ENCODE data around the gene OAF. TPM values are rescaled to one million over a fixed set of nuclear protein-coding genes. Genes with fewer than 3 reads are reported as not detected.
A peak's percentile ranks its signal among the peaks of the same experiment; 100 is the strongest.

OAF gene
- total and polyA plus RNA-seq, 9 of the 15 experiments (the other 6 are each of a cell fraction or from before 2014, with no cell fraction given), result 1.1 to 21.6 (median 7.5) TPM

- peak; percentile 60; the same call in 1 of the 2 replicates for TF ChIP-seq REST (IDR thresholded peaks at IDR 0.05; ENCODE audit: borderline replicate concordance)
- no peak for TF ChIP-seq REST (CRISPR knock-in tag; IDR thresholded peaks at IDR 0.05; ENCODE audit: low read depth)
- peak; percentile 31; the same call in 1 of the 2 replicates for TF ChIP-seq DEAF1 (CRISPR knock-in tag; IDR thresholded peaks at IDR 0.05)
- TF ChIP-seq ZFP36 (IDR thresholded peaks at IDR 0.05; ENCODE audit: low read depth, low read length, partially characterized antibody), result peak; percentile 40
- TF ChIP-seq, protein P1, sequence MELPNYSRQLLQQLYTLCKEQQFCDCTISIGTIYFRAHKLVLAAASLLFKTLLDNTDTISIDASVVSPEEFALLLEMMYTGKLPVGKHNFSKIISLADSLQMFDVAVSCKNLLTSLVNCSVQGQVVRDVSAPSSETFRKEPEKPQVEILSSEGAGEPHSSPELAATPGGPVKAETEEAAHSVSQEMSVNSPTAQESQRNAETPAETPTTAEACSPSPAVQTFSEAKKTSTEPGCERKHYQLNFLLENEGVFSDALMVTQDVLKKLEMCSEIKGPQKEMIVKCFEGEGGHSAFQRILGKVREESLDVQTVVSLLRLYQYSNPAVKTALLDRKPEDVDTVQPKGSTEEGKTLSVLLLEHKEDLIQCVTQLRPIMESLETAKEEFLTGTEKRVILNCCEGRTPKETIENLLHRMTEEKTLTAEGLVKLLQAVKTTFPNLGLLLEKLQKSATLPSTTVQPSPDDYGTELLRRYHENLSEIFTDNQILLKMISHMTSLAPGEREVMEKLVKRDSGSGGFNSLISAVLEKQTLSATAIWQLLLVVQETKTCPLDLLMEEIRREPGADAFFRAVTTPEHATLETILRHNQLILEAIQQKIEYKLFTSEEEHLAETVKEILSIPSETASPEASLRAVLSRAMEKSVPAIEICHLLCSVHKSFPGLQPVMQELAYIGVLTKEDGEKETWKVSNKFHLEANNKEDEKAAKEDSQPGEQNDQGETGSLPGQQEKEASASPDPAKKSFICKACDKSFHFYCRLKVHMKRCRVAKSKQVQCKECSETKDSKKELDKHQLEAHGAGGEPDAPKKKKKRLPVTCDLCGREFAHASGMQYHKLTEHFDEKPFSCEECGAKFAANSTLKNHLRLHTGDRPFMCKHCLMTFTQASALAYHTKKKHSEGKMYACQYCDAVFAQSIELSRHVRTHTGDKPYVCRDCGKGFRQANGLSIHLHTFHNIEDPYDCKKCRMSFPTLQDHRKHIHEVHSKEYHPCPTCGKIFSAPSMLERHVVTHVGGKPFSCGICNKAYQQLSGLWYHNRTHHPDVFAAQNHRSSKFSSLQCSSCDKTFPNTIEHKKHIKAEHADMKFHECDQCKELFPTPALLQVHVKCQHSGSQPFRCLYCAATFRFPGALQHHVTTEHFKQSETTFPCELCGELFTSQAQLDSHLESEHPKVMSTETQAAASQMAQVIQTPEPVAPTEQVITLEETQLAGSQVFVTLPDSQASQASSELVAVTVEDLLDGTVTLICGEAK (IDR thresholded peaks at IDR 0.05), result no peak
- TF ChIP-seq, protein P1 (CRISPR knock-in tag; IDR thresholded peaks at IDR 0.05), result no peak
- TF ChIP-seq KHSRP (IDR thresholded peaks at IDR 0.05), result no peak
Observed at GRCh38 chr11:120229451-120230424, 18.9 kb downstream of the OAF start (continued).

All from K562 (cell line).